ENCODE measurements around the gene TTC32. TPM values are rescaled to one million over a fixed set of nuclear protein-coding genes. Genes with fewer than 3 reads are reported as not detected.

TTC32 gene
- polyA plus RNA-seq, 3 donors: 5.2 to 14.6 (median 10.6) TPM

- H3K27ac ChIP-seq (ENCODE audit: low read depth, low read length): no peak overlapping the region
Measured at GRCh38 chr2:19861813-19862212, 40.0 kb downstream of the TTC32 start.

GRCh38 chr2:19860022-19860421, 41.8 kb downstream of the TTC32 start:
- H3K27ac ChIP-seq (ENCODE audit: low read depth, low read length): no peak overlapping the region
- 76 to 81% (median 76%) methylated on average over 6 of the region's 6 CpGs for WGBS, 3 donors

More at GRCh38 chr2:19861813-19862212, 40.0 kb downstream of the TTC32 start:
- WGBS, 3 donors: 53 to 61% (median 57%) methylated on average over 1 of the region's 1 CpG

- no peak overlapping the region for H3K27ac ChIP-seq (ENCODE audit: low read depth, low read length)
- 85 to 91% (median 91%) methylated on average over 11 of the region's 11 CpGs for WGBS, 3 donors
Measured at GRCh38 chr2:19859565-19859964, 42.2 kb downstream of the TTC32 start.

GRCh38 chr2:19857806-19858205, 44.0 kb downstream of the TTC32 start:
- 85 to 95% (median 94%) methylated on average over 15 of the region's 15 CpGs for WGBS, 3 donors
- H3K27ac ChIP-seq (ENCODE audit: low read depth, low read length): no peak overlapping the region

DNA sequence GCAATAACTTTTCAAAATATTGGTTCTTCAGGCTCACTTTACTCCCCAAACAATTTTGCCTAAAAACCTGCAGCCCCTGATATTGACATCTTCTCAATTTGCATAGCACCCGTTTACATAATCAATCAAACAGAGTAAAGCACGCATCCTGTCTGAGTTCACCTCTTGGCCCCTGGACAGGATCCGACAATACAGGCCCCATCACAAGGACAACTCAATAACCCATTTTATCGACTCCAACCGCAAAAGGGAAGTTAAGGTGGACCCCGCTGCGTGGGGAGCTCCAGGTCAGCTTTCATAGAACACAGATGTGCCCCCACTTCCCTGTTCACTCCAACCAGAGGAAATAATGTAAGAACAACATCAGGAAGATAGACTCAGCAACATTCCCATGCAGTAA, 44.7 kb downstream of the TTC32 start:
- no peak overlapping the region for H3K27ac ChIP-seq (ENCODE audit: low read depth, low read length)

DNA sequence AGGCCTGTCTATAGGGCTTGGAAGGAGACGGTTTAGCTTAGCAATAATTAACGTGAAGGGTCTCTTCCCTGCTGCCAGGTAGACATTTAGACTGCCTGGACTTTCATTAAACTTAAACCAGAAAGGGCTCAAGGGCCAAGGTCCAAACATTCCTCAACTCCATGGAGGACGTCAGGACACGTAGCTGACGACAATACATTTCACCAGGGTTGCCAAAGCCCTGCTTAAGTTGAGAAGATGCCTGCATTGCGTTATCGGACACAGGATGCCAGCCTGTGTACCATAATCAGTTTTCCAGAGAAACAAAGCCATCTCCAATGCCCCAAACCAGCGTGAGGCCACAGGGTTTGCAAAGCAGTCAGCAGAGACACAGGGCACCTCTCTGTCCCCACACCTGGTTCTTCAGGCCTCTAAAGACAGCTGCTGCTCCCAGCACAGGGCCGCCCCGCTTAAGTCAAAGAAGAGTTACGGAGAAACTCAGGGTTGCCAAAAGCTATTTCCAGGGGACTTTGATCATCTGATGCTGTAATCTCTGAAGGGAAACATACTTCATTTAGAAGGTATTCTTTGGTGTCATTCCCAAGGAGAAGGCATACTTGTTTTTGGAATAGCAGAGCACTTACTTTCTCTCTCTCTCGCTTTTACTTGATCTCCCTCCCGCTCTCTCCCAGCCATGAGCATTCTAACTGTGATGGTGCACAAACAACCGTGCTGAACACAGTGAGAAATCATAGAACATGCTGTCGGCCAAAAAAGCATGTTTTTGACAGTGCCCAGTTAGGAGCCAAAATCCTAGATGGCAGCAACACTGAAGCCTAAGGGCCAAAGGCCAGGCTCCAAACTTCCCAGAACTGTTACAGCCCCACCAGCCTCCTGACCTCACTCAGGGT, 46.0 kb downstream of the TTC32 start:
- WGBS, 3 donors: 75 to 79% (median 78%) methylated on average over 15 of the region's 15 CpGs
- no peak overlapping the region for H3K27ac ChIP-seq (ENCODE audit: low read depth, low read length)

More for the DNA sequence above, 44.7 kb downstream of the TTC32 start:
- WGBS, 3 donors: 47 to 60% (median 52%) methylated on average over 7 of the region's 7 CpGs

DNA sequence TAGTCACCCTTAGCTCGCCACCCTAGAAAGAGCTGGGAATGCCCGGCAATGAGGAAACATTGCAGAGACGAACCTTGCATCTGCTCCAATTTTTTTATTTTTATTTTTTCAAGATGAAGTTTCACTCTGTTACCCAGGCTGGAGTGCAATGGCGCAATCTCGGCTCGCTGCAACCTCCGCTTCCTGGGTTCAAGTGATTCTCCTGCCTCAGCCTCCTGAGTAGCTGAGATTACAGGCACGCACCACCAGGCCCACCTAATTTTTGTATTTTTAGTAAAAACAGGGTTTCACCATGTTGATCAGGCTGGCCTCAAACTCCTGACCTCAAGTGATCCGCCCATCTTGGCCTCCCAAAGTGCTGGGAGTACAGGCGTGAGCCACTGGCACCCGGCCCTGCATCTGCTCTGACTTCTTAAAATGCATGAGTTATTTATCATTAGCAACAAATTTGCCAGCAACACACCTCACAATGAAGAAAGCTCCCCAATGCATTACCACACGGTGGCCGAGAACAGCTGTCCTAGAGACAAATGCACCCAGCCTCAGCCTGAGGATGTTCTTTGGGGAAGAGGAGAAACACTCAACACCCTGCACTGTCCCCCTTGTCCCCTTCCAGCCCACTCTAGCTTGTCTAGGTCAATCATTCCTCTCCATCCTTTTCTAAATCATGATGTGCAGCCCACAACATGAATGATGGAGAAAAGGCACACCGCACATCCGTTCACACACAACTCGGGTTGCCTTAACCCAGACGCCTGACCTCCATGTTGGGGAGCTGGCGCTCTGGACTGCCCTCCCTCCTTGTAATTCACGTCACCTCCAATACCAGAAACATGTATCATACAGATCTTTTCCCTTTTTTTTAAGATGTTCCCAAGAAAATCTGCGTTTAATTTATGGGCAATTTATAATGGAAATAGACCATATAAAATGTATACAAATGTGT, 46.9 kb downstream of the TTC32 start:
- WGBS, 3 donors: 87 to 91% (median 87%) methylated on average over 20 of the region's 20 CpGs
- no peak overlapping the region for H3K27ac ChIP-seq (ENCODE audit: low read depth, low read length)

- 61 to 83% (median 71%) methylated on average over 7 of the region's 7 CpGs for WGBS, 3 donors
Measured at GRCh38 chr2:19851116-19851695, 50.6 kb downstream of the TTC32 start.

GRCh38 chr2:19850056-19851050, 51.4 kb downstream of the TTC32 start:
- 79 to 88% (median 87%) methylated on average over 14 of the region's 14 CpGs for WGBS, 3 donors
- H3K27ac ChIP-seq (ENCODE audit: low read depth, low read length): no peak overlapping the region

More at GRCh38 chr2:19851116-19851695, 50.6 kb downstream of the TTC32 start:
- no peak overlapping the region for H3K27ac ChIP-seq (ENCODE audit: low read depth, low read length)

- 85 to 89% (median 89%) methylated on average over 5 of the region's 5 CpGs for WGBS, 3 donors
- H3K27ac ChIP-seq (ENCODE audit: low read depth, low read length): no peak overlapping the region
Measured at GRCh38 chr2:19848952-19849351, 52.8 kb downstream of the TTC32 start.

DNA sequence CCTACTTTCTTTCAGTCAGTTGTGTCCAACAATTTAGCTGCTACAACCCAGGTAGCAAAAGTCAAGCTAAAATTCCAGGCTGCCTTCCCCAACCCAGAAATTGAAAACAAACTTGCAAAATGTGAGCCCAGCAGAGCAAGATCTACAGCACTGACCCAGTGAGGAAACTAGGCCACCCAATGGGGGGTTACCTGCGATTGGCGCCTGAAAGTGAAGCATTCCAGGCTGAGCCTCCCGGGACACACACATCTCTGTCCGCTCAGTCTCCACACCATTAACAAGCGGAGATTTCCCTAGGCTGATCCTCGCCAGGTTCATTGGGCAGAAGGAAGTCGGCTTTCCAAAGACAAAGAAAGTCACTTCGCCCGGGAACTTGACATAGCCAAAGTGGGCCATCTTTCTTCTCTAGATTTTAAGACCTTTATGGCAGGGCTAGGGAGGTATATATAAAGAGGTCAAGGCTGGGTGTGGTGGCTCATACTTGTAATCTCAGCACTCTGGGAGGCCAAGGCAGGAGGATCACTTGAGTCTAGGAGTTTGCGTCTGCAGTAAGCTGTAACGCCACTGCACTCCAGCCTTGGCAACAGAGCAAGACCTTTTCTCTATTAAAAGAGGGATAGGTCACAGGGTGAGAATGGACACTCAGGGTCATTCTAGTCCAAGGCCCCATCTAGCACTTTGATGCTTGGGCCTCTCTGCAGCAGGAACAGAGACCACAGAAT, 53.6 kb downstream of the TTC32 start:
- WGBS, 3 donors: 90 to 91% (median 90%) methylated on average over 11 of the region's 11 CpGs
- no peak overlapping the region for H3K27ac ChIP-seq (ENCODE audit: low read depth, low read length)

DNA sequence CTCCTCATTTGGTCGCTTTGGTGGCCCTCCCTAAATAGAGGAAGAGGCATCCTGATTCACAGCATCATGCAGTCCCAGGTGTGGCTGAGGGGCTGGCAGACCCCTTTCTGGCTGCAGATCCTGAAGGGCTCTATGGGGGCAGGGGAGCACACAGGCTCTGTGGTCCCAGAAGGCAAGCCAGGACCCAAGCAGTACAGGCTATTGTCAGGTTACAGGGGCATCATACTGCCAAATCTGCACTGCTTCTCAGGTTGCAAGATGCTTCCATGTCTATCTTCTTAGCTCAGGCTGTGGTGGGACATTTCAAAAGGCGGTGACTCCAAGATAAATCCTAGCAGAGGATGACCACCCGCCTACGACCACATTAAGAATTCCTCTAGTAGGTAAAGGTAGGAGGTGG, 54.3 kb downstream of the TTC32 start:
- no peak overlapping the region for H3K27ac ChIP-seq (ENCODE audit: low read depth, low read length)
- WGBS, 3 donors: 94 to 98% (median 96%) methylated on average over 4 of the region's 4 CpGs

Other genes with a start within 250 kb of the TTC32 start
- 1 to 10 TPM; 2.2 to 4.5 (median 2.9) TPM for gene WDR35, start 88.1 kb upstream of the TTC32 start, polyA plus RNA-seq
- 1 to 10 TPM in 2 of 3 donors, under 1 TPM in 1; 0.36 to 2.8 (median 1.1) TPM for gene MATN3, start 110.7 kb upstream of the TTC32 start, polyA plus RNA-seq
- gene LAPTM4A, start 149.6 kb upstream of the TTC32 start, polyA plus RNA-seq: 100 to 1,000 TPM; 167 to 266 (median 175) TPM

All from adipose tissue (tissue), 3 donors.